Peyer's patch (tissue), 4 donors: ENCODE measurements around the gene PDIA5.

Experiments
- CTCF ChIP-seq, 6 experiments: fragments of 450-650 bp in 4 of 6; fragments of 200-600 bp in 2 of 6; sonication (generic) in 1 of 6; IDR thresholded peaks; one replicate each; pipeline ENCODE4 v1.5.1; 2017 to 2019; ENCODE audit warnings: antibody characterized with exemption in 6 of 6, mild to moderate bottlenecking in 3 of 6, moderate library complexity in 1 of 6
- POLR2A ChIP-seq, 2 donors: fragments of 450-650 bp; IDR thresholded peaks; one replicate each; pipeline ENCODE4 v1.5.1; 2017; ENCODE audit warnings: antibody characterized with exemption in 2 of 2, mild to moderate bottlenecking in 2 of 2, moderate library complexity in 2 of 2

- TF ChIP-seq CTCF (IDR thresholded peaks at IDR 0.05) (no peak), POLR2A (IDR thresholded peaks at IDR 0.05) (no peak)
Measured at GRCh38 chr3:123096126-123096525, 29.3 kb downstream of the PDIA5 start.
